T-cell (primary cell): Measurements from ENCODE around the gene PDE4A. TPM values are rescaled to one million over a fixed set of nuclear protein-coding genes. Genes with fewer than 3 reads are reported as not detected.
A peak's percentile ranks its signal among the peaks of the same experiment; 100 is the strongest.

Source experiments
- ATAC-seq, 4 experiments: fragments of 200-7000 bp in 3 of 4; fragments of 150-1000 bp in 1 of 4; cut with Tn5 transposase; replicated peaks in 1 of 4; 1 replicate in 3 of 4; 2 replicates in 1 of 4; pipeline ENCODE4 v1.10.0; 2021; ENCODE audit warnings: moderate library complexity in 3 of 4, mild to moderate bottlenecking in 2 of 4, moderate number of reproducible peaks in 1 of 4
- CTCF ChIA-PET, 2 donors: fragments of 300-600 bp; sonication (Branson Sonifier 250); formaldehyde crosslinking; loops; one replicate each; lab custom pipeline; 2022; ENCODE audit warnings: antibody characterized with exemption in 2 of 2; lab: Charles Lee
- POLR2A ChIA-PET, 2 donors: fragments of 300-600 bp; sonication (Branson Sonifier 250); formaldehyde crosslinking; loops; one replicate each; lab custom pipeline; 2022; ENCODE audit warnings: antibody characterized with exemption in 2 of 2; lab: Charles Lee
- DNase-seq, 35 experiments: peaks; one replicate each; pipeline versions ENCODE4 v3.0.0 to v3.0.0-alpha.2; 2013 to 2023
- H3K27ac ChIP-seq: one replicate; pipeline ENCODE4 v1.5.1; 2013; ENCODE audit warnings: low read length
- H3K27me3 ChIP-seq, 2 experiments: replicated peaks in 1 of 2; 1 replicate in 1 of 2; 2 replicates in 1 of 2; pipeline versions ENCODE4 v1.6.1 to v1.7.0; 2013; ENCODE audit warnings: low read length in 1 of 2, mixed read lengths in 1 of 2; ENCODE audit not compliant: control insufficient read depth in 2 of 2, insufficient read depth in 2 of 2; ENCODE audit errors: extremely low read depth in 1 of 2
- H3K36me3 ChIP-seq, 2 donors: 1 replicate in 1 of 2; 2 replicates in 1 of 2; pipeline versions ENCODE4 v1.6.1 to v1.7.0; 2013; ENCODE audit warnings: low read length in 1 of 2; ENCODE audit not compliant: control insufficient read depth in 2 of 2, insufficient read depth in 1 of 2; ENCODE audit errors: extremely low read depth in 1 of 2
- H3K4me1 ChIP-seq, 2 experiments: 1 replicate in 1 of 2; 2 replicates in 1 of 2; pipeline versions ENCODE4 v1.6.1 to v1.7.0; 2013; ENCODE audit warnings: low read length in 2 of 2, mixed read lengths in 1 of 2; ENCODE audit not compliant: insufficient read depth in 2 of 2, control insufficient read depth in 1 of 2; ENCODE audit errors: extremely low read depth in 1 of 2
- H3K4me3 ChIP-seq, 2 donors: 1 replicate in 1 of 2; 2 replicates in 1 of 2; pipeline versions ENCODE4 v1.5.1 to v1.7.0; 2013; ENCODE audit warnings: mild to moderate bottlenecking in 2 of 2, low read length in 1 of 2, moderate library complexity in 1 of 2; ENCODE audit not compliant: control insufficient read depth in 1 of 2; ENCODE audit errors: extremely low read depth in 1 of 2
- H3K9me3 ChIP-seq: 2 replicates; pipeline ENCODE4 v1.7.0; 2013
- H3K27ac Mint-ChIP-seq, 2 donors: one replicate each; pipeline ENCODE4 v1.8.0; 2020 to 2021; ENCODE audit warnings: mild to moderate bottlenecking in 2 of 2, mixed read lengths in 2 of 2
- H3K27me3 Mint-ChIP-seq, 2 donors: one replicate each; pipeline ENCODE4 v1.8.0; 2021 to 2022; ENCODE audit warnings: mixed read lengths in 2 of 2
- H3K36me3 Mint-ChIP-seq: one replicate; pipeline ENCODE4 v1.8.0; 2021; ENCODE audit warnings: mixed read lengths
- H3K4me1 Mint-ChIP-seq, 3 donors: one replicate each; pipeline ENCODE4 v1.8.0; 2020 to 2022; ENCODE audit warnings: mixed read lengths in 3 of 3, mild to moderate bottlenecking in 1 of 3
- H3K4me3 Mint-ChIP-seq, 3 donors: one replicate each; pipeline ENCODE4 v1.8.0; 2020 to 2022; ENCODE audit warnings: mild to moderate bottlenecking in 3 of 3, mixed read lengths in 3 of 3, moderate library complexity in 3 of 3
- H3K9me3 Mint-ChIP-seq, 3 donors: one replicate each; pipeline ENCODE4 v1.8.0; 2020 to 2022; ENCODE audit warnings: mixed read lengths in 3 of 3
- WGBS: methylation state at CpG from one replicate; pipeline ENCODE4 v1.1.5; 2013; ENCODE audit warnings: missing lambda C conversion rate; ENCODE audit not compliant: insufficient coverage; 5-methylcytosine and 5-hydroxymethylcytosine counted together
- total RNA-seq, 35 experiments: library from RNA in 6 of 35; stranded (reverse) in 6 of 35; fragments of 120-200 nt in 1 of 35; gene quantifications; one replicate each; pipeline versions ENCODE4 v1.2.1 to v1.2.4 and lab custom pipeline; 2013 to 2026

The PDE4A gene
- total RNA-seq, 5 donors from 2014 or later (not counting 1 experiment from before 2014, with no cell fraction given): 2.2 to 13.3 (median 6.2) TPM

DNA sequence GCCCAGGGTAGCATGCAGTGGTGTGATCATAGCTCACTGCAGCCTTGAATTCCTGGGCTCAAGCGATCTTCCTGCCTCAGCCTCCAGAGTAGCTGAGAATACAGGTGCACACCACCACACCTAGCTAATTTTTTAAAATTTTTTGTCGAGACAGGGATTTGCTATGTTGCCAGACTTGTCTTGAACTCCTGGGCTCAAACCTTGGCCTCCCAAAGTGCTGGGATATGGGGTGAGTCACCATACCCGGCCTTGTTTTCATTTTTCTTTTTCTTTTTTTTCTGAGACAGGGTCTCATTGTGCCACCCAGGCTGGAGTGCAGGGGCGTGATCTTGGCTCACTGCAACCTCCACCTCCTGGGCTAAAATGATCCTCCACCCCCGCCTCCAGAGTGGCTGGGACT, 44.1 kb downstream of the PDE4A start:
- POLR2A ChIA-PET: no interaction called here
- no peaks in the 10 kb centered on the region for H3K27me3 Mint-ChIP-seq

DNA sequence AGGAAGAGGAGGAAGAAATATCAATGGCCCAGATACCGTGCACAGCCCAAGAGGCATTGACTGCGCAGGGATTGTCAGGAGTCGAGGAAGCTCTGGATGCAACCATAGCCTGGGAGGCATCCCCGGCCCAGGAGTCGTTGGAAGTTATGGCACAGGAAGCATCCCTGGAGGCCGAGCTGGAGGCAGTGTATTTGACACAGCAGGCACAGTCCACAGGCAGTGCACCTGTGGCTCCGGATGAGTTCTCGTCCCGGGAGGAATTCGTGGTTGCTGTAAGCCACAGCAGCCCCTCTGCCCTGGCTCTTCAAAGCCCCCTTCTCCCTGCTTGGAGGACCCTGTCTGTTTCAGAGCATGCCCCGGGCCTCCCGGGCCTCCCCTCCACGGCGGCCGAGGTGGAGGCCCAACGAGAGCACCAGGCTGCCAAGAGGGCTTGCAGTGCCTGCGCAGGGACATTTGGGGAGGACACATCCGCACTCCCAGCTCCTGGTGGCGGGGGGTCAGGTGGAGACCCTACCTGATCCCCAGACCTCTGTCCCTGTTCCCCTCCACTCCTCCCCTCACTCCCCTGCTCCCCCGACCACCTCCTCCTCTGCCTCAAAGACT, 46.9 kb downstream of the PDE4A start:
- Mint-ChIP-seq H3K27ac (no peak overlapping the region), H3K9me3 (no peaks in the 10 kb centered on the region), H3K36me3 (peaks cover 4% of the 10 kb centered on the region), H3K4me1 (peaks cover 0 to 5% (median 0%) of the 10 kb centered on the region in 3 donors), H3K4me3 (no peak overlapping the region), H3K27me3 (no peaks in the 10 kb centered on the region)
- ATAC-seq (no peak), DNase-seq (no peak)
- CTCF ChIA-PET: no interaction called here
- Histone ChIP-seq H3K27ac (no peak overlapping the region), H3K27me3 (peaks cover 0 to 7% of the 10 kb centered on the region in 2 experiments), H3K4me1 (no peaks in the 10 kb centered on the region), H3K4me3 (no peak overlapping the region), H3K9me3 (no peaks in the 10 kb centered on the region), H3K36me3 (no peaks in the 10 kb centered on the region)
- WGBS: 86% methylated on average over 12 of the region's 20 CpGs
- POLR2A ChIA-PET: interaction anchor here (0.5 to 0.6 kb wide), 3 partner anchors 149 to 876 kb away, joined by 3 to 4 read pairs (median 3); no protein-coding TSS in a partner anchor

More for the DNA sequence above, 44.1 kb downstream of the PDE4A start:
- DNase-seq (no peak), ATAC-seq (no peak)
- no peak overlapping the region for H3K4me3 Mint-ChIP-seq
- H3K36me3 ChIP-seq: no peaks in the 10 kb centered on the region
- peaks cover 0 to 10% of the 10 kb centered on the region in 2 experiments for H3K27me3 ChIP-seq
- 94% methylated on average over 2 of the region's 5 CpGs for whole genome bisulfite sequencing
- CTCF ChIA-PET: no interaction called here
- no peaks in the 10 kb centered on the region for H3K9me3 ChIP-seq
- no peak overlapping the region for H3K27ac ChIP-seq
- H3K4me1 ChIP-seq: peaks cover 0 to 12% of the 10 kb centered on the region in 2 experiments
- peaks cover 4% of the 10 kb centered on the region for H3K36me3 Mint-ChIP-seq
- no peak overlapping the region for H3K4me3 ChIP-seq
- H3K27ac Mint-ChIP-seq: no peak overlapping the region
- no peaks in the 10 kb centered on the region for H3K9me3 Mint-ChIP-seq
- H3K4me1 Mint-ChIP-seq: peaks cover 0 to 15% (median 8%) of the 10 kb centered on the region in 3 donors

- Mint-ChIP-seq H3K4me3 (no peak overlapping the region), H3K4me1 (no peaks in the 10 kb centered on the region), H3K9me3 (no peaks in the 10 kb centered on the region), H3K36me3 (peaks cover 4% of the 10 kb centered on the region), H3K27ac (no peak overlapping the region), H3K27me3 (no peaks in the 10 kb centered on the region)
- H3K4me1 ChIP-seq: no peaks in the 10 kb centered on the region
- no peak overlapping the region for H3K4me3 ChIP-seq
- POLR2A ChIA-PET: no interaction called here
- H3K36me3 ChIP-seq: no peaks in the 10 kb centered on the region
- H3K27ac ChIP-seq: no peak overlapping the region
- no peaks in the 10 kb centered on the region for H3K9me3 ChIP-seq
- CTCF ChIA-PET: no interaction called here
- ATAC-seq: no peak
- peaks cover 0 to 7% of the 10 kb centered on the region in 2 experiments for H3K27me3 ChIP-seq
- WGBS: 100% methylated on average over 2 of the region's 12 CpGs
- DNase-seq: no peak
Observed at GRCh38 chr19:10468133-10468532, 47.8 kb downstream of the PDE4A start.

GRCh38 chr19:10471909-10472308, 51.6 kb downstream of the PDE4A start:
- H3K9me3 Mint-ChIP-seq: no peaks in the 10 kb centered on the region
- ChIA-PET CTCF (interaction anchor here (0.5 to 0.7 kb wide), 6 partner anchors 20 to 534 kb away, joined by 3 to 7 read pairs (median 3); no protein-coding TSS in a partner anchor), POLR2A (no interaction called here)
- no peak overlapping the region for H3K27ac ChIP-seq
- no peaks in the 10 kb centered on the region for H3K36me3 ChIP-seq
- H3K4me3 ChIP-seq: no peak overlapping the region
- H3K27me3 ChIP-seq: peaks cover 0 to 7% of the 10 kb centered on the region in 2 experiments
- H3K4me1 ChIP-seq: no peaks in the 10 kb centered on the region
- peaks cover under 1% of the 10 kb centered on the region for H3K36me3 Mint-ChIP-seq
- no CpG with 5 or more reads among the region's 6 CpGs for WGBS
- DNase-seq: peak in 1 of 35 experiments; percentile 59
- H3K4me1 Mint-ChIP-seq: no peaks in the 10 kb centered on the region
- no peaks in the 10 kb centered on the region for H3K9me3 ChIP-seq
- no peak overlapping the region for H3K4me3 Mint-ChIP-seq
- peak in 1 of 4 experiments; percentile 53 for ATAC-seq
- H3K27me3 Mint-ChIP-seq: no peaks in the 10 kb centered on the region
- no peak overlapping the region for H3K27ac Mint-ChIP-seq

DNA sequence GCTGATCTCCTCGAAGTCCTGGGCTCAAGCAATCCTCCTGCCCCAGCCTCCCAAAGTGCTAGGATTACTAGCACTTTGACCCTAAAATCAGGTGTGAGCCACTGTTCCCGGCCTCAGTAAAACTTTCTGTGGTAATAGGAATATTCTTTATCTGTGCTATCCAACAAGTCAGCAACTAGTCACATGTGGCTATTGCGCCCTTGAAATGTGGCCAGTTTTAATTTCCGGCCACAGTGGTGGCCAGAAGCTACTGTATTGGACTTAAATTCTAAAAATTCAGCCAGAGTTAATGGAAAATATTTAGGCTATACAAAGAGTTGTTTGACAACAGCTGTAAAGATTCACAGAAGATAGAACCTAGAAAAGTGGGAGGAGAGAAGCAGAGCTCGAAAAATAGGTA, 52.9 kb downstream of the PDE4A start:
- ChIA-PET POLR2A (interaction anchor here (0.5 to 0.6 kb wide), 2 partner anchors 67 to 173 kb away, joined by 3 to 4 read pairs; no protein-coding TSS in a partner anchor), CTCF (interaction anchor here (0.6 to 1.4 kb wide), 4 partner anchors 17 to 89 kb away, joined by 3 to 6 read pairs (median 4); no protein-coding TSS in a partner anchor)
- Histone ChIP-seq H3K36me3 (no peaks in the 10 kb centered on the region), H3K4me1 (peaks cover 0 to 1% of the 10 kb centered on the region in 2 experiments), H3K4me3 (no peak overlapping the region), H3K9me3 (no peaks in the 10 kb centered on the region), H3K27me3 (peaks cover 0 to 4% of the 10 kb centered on the region in 2 experiments), H3K27ac (no peak overlapping the region)
- Mint-ChIP-seq H3K4me1 (peaks cover 0 to 4% (median 0%) of the 10 kb centered on the region in 3 donors), H3K4me3 (no peak overlapping the region), H3K9me3 (no peaks in the 10 kb centered on the region), H3K27me3 (no peaks in the 10 kb centered on the region), H3K27ac (no peak overlapping the region), H3K36me3 (no peaks in the 10 kb centered on the region)
- ATAC-seq (no peak), DNase-seq (no peak)
- WGBS: 85% methylated on average over 3 of the region's 5 CpGs

DNA sequence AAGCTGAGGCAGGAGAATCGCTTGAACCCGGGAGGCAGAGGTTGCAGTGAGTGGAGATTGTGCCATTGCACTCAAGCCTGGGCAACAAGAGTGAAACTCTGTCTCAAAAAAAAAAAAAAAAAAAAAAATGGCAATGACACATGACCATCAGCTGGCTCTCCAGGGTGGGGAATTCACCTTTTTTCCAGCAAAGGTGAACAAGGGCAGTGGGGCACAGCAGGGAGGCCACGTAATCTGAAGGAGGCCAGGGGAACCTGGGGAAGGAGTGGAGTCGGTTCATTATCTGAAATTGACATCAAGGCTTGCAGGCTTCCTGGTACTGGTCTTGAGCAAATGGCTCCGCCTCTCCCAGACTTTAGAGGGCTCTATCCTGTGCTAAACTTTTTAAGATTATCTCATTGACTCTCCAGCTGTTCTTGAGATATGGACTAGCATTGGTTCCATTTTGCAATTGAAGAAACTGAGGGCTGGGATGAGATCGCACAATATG, 54.7 kb downstream of the PDE4A start:
- no peak overlapping the region for H3K27ac ChIP-seq
- H3K27me3 Mint-ChIP-seq: no peaks in the 10 kb centered on the region
- peaks cover 10 to 16% (median 13%) of the 10 kb centered on the region in 3 donors for H3K4me1 Mint-ChIP-seq
- H3K4me3 ChIP-seq: no peak overlapping the region
- no peaks in the 10 kb centered on the region for H3K36me3 ChIP-seq
- WGBS: 38% methylated on average over 3 of the region's 6 CpGs
- ATAC-seq (no peak), DNase-seq (no peak)
- ChIA-PET POLR2A (interaction anchor here in 1 of 2 donors (1.0 kb wide), 1 partner anchor 175 kb away, joined by 3 read pairs; no protein-coding TSS in a partner anchor), CTCF (no interaction called here)
- no peak overlapping the region for H3K27ac Mint-ChIP-seq
- no peak overlapping the region for H3K4me3 Mint-ChIP-seq
- H3K9me3 ChIP-seq: no peaks in the 10 kb centered on the region
- H3K4me1 ChIP-seq: peaks cover 5 to 16% of the 10 kb centered on the region in 2 experiments
- H3K36me3 Mint-ChIP-seq: no peaks in the 10 kb centered on the region
- no peaks in the 10 kb centered on the region for H3K27me3 ChIP-seq
- H3K9me3 Mint-ChIP-seq: no peaks in the 10 kb centered on the region
